ENCODE measurements around the gene HSPG2.
"Not testable (repeated sequence)": the region's sequence is repeated elsewhere in the genome, so short reads cannot be mapped to it uniquely, and the experiment has no call there.

HSPG2 gene

DNA sequence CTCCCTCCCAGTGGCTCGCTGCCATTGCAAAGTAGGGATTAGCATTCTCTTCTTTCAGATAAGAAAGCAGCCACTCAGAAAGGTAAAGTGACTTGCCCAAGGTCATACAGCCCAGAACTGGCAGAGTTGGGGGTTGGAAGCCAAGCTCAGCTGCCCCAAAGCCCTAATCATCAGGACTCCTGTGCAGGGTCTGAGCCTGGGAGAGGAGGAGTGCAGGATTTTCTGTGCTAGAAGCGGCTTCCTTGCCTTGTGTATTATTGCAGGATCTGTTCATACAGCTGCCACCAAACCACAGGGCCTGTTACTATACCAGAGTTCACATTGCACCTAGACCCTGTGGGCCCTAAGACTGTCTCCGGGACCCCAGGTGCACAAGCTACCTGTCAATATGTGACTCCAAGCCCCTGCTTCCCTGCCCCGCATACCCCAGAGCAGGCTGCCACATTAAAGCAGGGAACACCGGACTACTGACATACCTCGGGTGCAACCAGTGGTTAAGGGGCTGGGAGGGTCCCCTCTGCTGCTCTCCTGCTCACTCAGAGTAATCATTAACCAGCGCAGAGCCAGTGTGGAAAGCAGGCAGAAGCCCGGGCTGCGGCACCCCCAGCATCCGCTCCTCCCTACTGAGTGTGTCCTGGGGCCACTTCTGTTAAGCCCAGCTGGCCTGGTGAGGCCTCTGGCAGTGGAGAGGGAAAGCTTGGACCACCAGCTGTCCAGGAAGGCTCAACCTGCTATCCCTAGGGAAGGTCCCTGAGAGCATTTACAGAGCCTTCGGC lies 15.8 kb downstream of the HSPG2 start:
- Histone ChIP-seq H2AFZ (ENCODE audit: low read length, unreplicated experiment) (no peak overlapping the region), H3K79me2 (ENCODE audit: control insufficient read depth, insufficient read depth, low read length, unreplicated experiment) (peaks cover 62% of the 10 kb centered on the region), H3K36me3 (ENCODE audit: insufficient read depth, low read length) (peaks cover 5% of the 10 kb centered on the region; the same call in 1 of the 2 replicates), H3K27ac (ENCODE audit: low read depth, low read length) (peak overlapping the region; percentile 86), H3K4me3 (ENCODE audit: low read depth, low read length) (no peak overlapping the region), H3K27me3 (ENCODE audit: insufficient read depth, low read length) (no peaks in the 10 kb centered on the region), H3K4me1 (ENCODE audit: control insufficient read depth, insufficient read depth, low read length, unreplicated experiment) (peaks cover 59% of the 10 kb centered on the region)

DNA sequence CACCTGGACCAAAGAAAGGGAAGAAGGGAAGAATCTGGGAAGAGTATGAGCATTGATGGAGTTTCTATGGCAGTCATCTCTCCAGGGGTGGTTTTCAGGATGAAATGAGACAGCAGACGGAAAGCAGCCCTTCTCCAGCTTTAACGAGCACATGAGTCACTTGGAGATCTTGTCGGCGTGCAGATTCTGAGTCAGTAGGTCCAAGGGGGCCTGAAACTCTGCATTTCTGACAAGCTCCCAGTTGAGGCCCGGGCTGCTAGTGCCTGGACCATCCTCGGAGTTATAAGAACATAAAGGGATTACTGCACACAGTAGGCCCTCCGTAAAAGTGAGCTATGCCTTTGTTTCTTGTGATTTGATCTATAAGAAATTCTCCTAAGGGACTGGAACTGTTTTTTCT lies 17.6 kb downstream of the HSPG2 start:
- no peak overlapping the region for H2AFZ ChIP-seq (ENCODE audit: low read length, unreplicated experiment)
- peaks cover 55% of the 10 kb centered on the region for H3K79me2 ChIP-seq (ENCODE audit: control insufficient read depth, insufficient read depth, low read length, unreplicated experiment)
- H3K4me3 ChIP-seq (ENCODE audit: low read depth, low read length), result no peak overlapping the region
- peaks cover 53% of the 10 kb centered on the region for H3K4me1 ChIP-seq (ENCODE audit: control insufficient read depth, insufficient read depth, low read length, unreplicated experiment)
- H3K36me3 ChIP-seq (ENCODE audit: insufficient read depth, low read length), result peaks cover 5% of the 10 kb centered on the region; the same call in 1 of the 2 replicates
- peak overlapping the region; percentile 86 for H3K27ac ChIP-seq (ENCODE audit: low read depth, low read length)
- H3K27me3 ChIP-seq (ENCODE audit: insufficient read depth, low read length), result no peaks in the 10 kb centered on the region

DNA sequence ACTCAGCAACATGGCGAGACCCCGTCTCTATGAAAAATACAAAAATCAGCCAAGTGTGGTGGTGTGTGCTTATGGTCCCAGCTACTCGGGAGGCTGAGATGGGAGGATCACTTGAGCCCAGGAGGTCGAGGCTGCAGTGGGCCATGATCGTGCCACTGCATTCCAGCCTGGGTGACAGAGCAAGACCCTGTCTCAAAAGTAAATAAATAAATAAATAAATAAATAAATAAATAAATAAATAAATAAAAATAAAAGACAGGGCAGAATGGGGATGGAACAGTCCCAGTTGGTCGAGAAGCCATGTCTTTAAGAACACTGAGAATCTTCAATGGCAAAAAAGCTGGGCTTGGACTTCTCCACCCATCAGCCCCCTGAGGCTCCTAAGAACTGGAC lies 19.9 kb downstream of the HSPG2 start:
- Histone ChIP-seq H3K4me1 (ENCODE audit: control insufficient read depth, insufficient read depth, low read length, unreplicated experiment) (peaks cover 61% of the 10 kb centered on the region), H3K79me2 (ENCODE audit: control insufficient read depth, insufficient read depth, low read length, unreplicated experiment) (peaks cover 55% of the 10 kb centered on the region)
- H3K27ac ChIP-seq (ENCODE audit: low read depth, low read length); H3K4me3 ChIP-seq (ENCODE audit: low read depth, low read length); H3K27me3 ChIP-seq (ENCODE audit: insufficient read depth, low read length); H2AFZ ChIP-seq (ENCODE audit: low read length, unreplicated experiment); H3K36me3 ChIP-seq (ENCODE audit: insufficient read depth, low read length): not testable (repeated sequence)

GRCh38 chr1:21916447-21917238 lies 20.5 kb downstream of the HSPG2 start:
- Histone ChIP-seq H3K79me2 (ENCODE audit: control insufficient read depth, insufficient read depth, low read length, unreplicated experiment) (peaks cover 54% of the 10 kb centered on the region), H3K27ac (ENCODE audit: low read depth, low read length) (no peak overlapping the region), H3K36me3 (ENCODE audit: insufficient read depth, low read length) (peaks cover 5% of the 10 kb centered on the region; the same call in 1 of the 2 replicates), H2AFZ (ENCODE audit: low read length, unreplicated experiment) (no peak overlapping the region), H3K4me1 (ENCODE audit: control insufficient read depth, insufficient read depth, low read length, unreplicated experiment) (peaks cover 62% of the 10 kb centered on the region), H3K27me3 (ENCODE audit: insufficient read depth, low read length) (no peaks in the 10 kb centered on the region), H3K4me3 (ENCODE audit: low read depth, low read length) (no peak overlapping the region)

DNA sequence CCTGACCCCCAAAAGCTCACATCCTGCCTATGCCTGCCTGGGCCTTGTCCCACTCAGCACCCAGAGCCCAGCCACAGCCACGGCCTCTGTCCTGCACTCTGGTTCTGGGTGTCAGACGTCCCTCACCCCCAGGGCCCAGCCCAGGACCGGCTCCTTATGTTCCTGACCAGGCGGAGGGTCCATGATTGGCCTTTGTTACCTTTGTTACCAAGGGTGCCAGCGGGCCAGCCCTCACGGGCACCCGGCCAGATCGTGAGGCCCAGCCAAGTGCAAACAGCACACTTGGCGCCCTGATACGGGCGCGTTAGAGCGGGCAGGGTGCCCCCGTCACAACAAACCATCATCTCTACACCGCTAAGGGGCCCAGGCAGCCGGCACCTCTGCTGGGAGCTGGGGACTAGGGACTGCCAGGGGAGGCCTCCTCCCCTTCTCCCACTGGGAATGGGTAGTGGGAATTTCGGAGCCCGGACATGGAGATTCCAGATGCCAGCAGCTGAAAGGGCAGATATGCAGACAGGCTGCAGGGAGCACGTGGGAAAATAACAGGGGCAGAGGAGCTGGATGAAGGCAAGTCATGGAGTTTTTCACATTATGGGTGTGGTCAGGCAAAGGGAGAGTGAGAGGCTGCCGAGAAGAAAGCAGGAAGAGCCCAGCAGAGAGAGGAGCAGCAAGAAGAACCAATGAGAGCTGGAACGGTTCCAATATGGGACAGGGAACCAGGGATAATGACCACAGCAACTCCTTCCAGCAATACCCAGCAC lies 22.1 kb downstream of the HSPG2 start:
- Histone ChIP-seq H3K36me3 (ENCODE audit: insufficient read depth, low read length) (peaks cover 5% of the 10 kb centered on the region; the same call in 1 of the 2 replicates), H3K27me3 (ENCODE audit: insufficient read depth, low read length) (no peaks in the 10 kb centered on the region), H3K79me2 (ENCODE audit: control insufficient read depth, insufficient read depth, low read length, unreplicated experiment) (peaks cover 54% of the 10 kb centered on the region), H2AFZ (ENCODE audit: low read length, unreplicated experiment) (no peak overlapping the region), H3K4me1 (ENCODE audit: control insufficient read depth, insufficient read depth, low read length, unreplicated experiment) (peaks cover 61% of the 10 kb centered on the region), H3K4me3 (ENCODE audit: low read depth, low read length) (no peak overlapping the region), H3K27ac (ENCODE audit: low read depth, low read length) (peak overlapping the region; percentile 48; the same call in 1 of the 2 replicates)

DNA sequence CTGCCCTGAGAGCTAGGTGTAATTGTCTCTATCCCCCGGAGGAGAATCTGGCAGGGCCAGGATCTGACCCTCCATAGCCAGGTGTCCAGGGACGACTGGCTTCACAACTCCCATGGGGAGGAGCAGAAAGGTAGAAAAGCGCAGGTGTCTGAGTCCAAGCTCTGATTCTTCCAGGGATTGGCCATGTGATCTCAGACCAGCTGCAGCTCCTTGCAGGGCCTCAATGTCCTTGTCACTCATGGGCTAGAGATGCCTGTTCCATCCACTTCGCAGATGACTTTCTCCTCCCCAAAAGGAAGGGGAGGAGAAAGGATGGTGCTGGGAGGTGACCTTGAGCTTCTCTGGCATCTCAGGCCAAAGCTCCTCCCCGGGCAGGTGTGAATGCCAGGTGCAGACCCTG lies 22.7 kb downstream of the HSPG2 start:
- no peak overlapping the region for H3K4me3 ChIP-seq (ENCODE audit: low read depth, low read length)
- H3K36me3 ChIP-seq (ENCODE audit: insufficient read depth, low read length), result peaks cover 5% of the 10 kb centered on the region; the same call in 1 of the 2 replicates
- H3K27ac ChIP-seq (ENCODE audit: low read depth, low read length), result no peak overlapping the region
- H2AFZ ChIP-seq (ENCODE audit: low read length, unreplicated experiment), result no peak overlapping the region
- H3K4me1 ChIP-seq (ENCODE audit: control insufficient read depth, insufficient read depth, low read length, unreplicated experiment), result peaks cover 61% of the 10 kb centered on the region
- no peaks in the 10 kb centered on the region for H3K27me3 ChIP-seq (ENCODE audit: insufficient read depth, low read length)
- H3K79me2 ChIP-seq (ENCODE audit: control insufficient read depth, insufficient read depth, low read length, unreplicated experiment), result peaks cover 54% of the 10 kb centered on the region

- Histone ChIP-seq H3K27me3 (ENCODE audit: insufficient read depth, low read length) (no peaks in the 10 kb centered on the region), H3K4me1 (ENCODE audit: control insufficient read depth, insufficient read depth, low read length, unreplicated experiment) (peaks cover 62% of the 10 kb centered on the region), H3K4me3 (ENCODE audit: low read depth, low read length) (no peak overlapping the region), H2AFZ (ENCODE audit: low read length, unreplicated experiment) (no peak overlapping the region), H3K27ac (ENCODE audit: low read depth, low read length) (peak overlapping the region; percentile 92), H3K36me3 (ENCODE audit: insufficient read depth, low read length) (peaks cover 3% of the 10 kb centered on the region; the same call in 1 of the 2 replicates), H3K79me2 (ENCODE audit: control insufficient read depth, insufficient read depth, low read length, unreplicated experiment) (peaks cover 51% of the 10 kb centered on the region)
Measured at GRCh38 chr1:21913763-21914162, 23.3 kb downstream of the HSPG2 start.

GRCh38 chr1:21913258-21913657 lies 23.9 kb downstream of the HSPG2 start:
- Histone ChIP-seq H3K4me1 (ENCODE audit: control insufficient read depth, insufficient read depth, low read length, unreplicated experiment) (peaks cover 63% of the 10 kb centered on the region), H3K27ac (ENCODE audit: low read depth, low read length) (peak overlapping the region; percentile 92), H3K4me3 (ENCODE audit: low read depth, low read length) (no peak overlapping the region), H3K36me3 (ENCODE audit: insufficient read depth, low read length) (no peaks in the 10 kb centered on the region), H2AFZ (ENCODE audit: low read length, unreplicated experiment) (no peak overlapping the region), H3K79me2 (ENCODE audit: control insufficient read depth, insufficient read depth, low read length, unreplicated experiment) (peaks cover 51% of the 10 kb centered on the region), H3K27me3 (ENCODE audit: insufficient read depth, low read length) (no peaks in the 10 kb centered on the region)

GRCh38 chr1:21912038-21912758 lies 24.9 kb downstream of the HSPG2 start:
- Histone ChIP-seq H3K4me3 (ENCODE audit: low read depth, low read length) (no peak overlapping the region), H3K27ac (ENCODE audit: low read depth, low read length) (peak overlapping the region; percentile 92), H3K4me1 (ENCODE audit: control insufficient read depth, insufficient read depth, low read length, unreplicated experiment) (peaks cover 67% of the 10 kb centered on the region), H3K36me3 (ENCODE audit: insufficient read depth, low read length) (no peaks in the 10 kb centered on the region), H3K27me3 (ENCODE audit: insufficient read depth, low read length) (no peaks in the 10 kb centered on the region), H2AFZ (ENCODE audit: low read length, unreplicated experiment) (no peak overlapping the region), H3K79me2 (ENCODE audit: control insufficient read depth, insufficient read depth, low read length, unreplicated experiment) (peaks cover 56% of the 10 kb centered on the region)

Measured in ACC112 (cell line).